ENCODE measurements around the gene SAMD4B.
"Not testable (repeated sequence)": the region's sequence is repeated elsewhere in the genome, so short reads cannot be mapped to it uniquely, and the experiment has no call there.

The SAMD4B gene

DNA sequence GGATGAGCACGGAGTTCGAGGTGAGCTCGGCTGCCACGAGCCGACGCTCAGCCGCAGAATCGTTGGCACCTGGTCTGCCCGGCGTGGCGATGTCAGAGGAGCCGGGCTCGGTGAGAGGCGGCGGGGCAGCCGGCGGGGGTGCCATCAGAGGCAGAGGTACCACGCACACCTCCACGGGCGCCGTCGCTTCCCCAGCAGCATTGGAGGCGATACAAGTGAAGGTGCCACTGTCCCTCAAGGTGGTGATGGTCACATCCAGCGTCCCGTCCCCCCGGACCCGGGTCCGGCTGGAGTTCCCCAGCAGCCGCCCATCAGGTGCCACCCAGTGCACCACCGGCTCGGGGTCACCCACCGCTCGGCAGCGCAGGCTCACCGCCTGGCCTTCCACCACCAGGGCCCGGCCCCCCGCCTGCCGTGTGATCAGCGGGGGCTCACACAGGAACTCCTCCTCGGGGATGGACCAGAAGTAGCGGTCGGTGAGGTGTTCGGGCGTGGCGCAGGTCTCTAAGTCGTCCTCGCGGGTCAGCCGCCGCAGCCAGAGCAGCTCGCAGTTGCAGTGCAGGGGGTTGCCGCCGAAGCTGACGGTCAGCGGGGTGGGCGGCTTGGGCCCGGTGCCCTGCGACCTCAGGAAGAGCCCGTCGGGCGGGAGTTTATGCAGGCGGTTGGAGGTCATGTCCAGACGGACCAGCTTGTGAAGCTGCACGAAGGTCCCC is 28.0 kb upstream of the SAMD4B start:
- no peak for DNase-seq

DNA sequence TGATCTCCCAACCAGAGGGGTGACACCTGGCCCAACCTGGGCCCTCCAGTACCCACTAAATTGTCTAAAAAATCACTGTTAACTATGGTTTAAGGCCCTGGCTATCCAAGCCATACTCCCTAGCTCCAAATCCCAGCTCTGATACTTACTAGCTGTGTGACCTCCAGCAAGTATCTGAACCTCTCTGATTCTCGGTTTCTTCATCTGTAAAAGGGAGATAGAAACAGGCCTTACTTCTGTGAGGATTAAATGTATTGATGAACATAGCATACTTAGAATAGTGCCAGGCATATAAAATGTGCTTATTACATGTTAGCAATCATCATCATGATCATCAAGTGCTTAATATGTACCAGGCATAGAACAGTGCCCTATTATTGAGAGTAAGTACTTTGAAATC is 26.3 kb upstream of the SAMD4B start:
- DNase-seq = no peak

DNA sequence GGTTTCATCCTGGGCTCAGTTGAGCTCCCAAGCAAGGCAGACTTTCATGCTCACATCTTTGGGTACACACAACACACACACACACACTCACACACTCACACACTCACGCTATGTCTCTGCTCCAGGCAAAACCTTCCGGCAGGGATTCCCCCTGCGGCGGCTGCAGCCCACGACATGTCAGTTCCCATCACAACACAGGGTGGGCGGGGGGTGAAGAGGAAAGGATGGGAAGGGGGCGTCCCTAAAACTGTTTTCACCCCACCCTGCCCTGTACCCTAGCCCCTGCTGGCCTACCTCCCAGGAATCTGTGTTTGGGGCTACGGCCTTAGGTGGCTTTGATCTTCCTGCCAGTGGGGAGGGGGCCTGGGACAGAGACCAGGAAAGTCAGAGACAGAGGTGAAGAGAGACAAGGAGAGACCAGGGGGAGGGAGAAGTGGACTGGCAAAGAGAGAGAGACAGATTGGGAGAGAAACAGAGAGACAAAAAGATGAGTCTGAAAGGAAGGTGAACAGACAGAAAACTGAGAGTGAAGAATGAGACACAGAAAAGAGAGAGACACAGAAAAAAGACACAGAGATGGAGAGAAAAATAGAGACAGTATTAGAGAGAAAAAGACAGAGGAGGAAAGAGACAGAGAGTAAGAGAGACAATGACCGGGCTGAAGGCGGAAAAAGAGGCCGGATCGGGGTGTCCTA is 25.4 kb upstream of the SAMD4B start:
- no peak for DNase-seq

DNA sequence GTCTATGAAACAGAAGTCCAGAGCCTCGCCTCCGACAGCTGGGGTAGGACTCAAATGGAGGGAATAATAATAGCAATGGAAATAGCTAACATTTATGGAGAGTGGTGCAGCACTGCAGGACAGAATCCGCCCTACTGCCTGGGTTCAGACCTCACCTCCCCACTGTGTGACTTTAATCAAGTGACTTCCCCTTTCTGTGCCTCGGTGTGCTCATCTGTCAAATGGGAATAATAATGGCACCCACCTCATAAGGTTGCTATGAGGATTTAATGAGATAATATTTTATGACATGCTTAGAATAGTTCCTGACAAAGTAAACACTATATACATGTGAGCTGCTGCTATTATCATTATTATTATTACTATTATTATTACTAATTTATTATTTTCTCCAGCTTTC is 24.7 kb upstream of the SAMD4B start:
- no peak for DNase-seq

DNA sequence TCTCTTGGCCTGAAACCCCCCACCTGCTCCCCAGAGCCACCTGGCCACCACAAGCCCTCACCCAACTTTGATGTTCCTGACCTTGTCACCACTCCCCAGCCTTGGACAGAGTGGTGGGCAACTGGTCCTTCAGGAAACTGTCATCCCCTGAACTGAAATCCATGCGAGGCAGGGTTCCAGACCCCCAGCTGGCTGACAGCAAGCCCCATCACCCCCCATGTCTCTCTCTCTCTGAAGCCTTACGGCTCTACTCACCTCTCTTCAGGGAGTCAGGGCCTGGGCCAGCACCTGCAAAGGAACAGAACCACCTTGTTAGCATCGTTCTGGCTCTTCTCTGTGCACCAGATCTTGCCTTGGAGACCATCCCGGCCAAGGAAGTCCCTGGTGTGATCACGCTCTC is 24.1 kb upstream of the SAMD4B start:
- no peak for DNase-seq

DNA sequence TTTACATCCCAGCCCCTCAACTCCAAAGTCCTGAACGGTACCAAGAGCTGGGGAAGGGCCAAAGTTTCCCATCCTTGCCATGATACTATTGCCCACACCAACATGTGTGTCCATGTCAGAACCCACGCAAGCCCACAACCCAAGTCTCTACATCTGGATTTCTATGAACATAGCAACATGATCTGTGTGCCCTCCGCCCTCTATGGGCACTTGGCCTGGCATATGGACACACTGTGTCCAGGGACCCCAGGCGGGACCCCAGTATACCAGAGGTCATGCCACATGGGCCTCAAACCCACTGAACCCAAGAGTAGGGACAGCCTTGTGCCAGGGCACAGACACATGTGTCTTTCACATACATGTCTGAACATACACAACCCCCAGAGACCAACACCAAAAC is 23.5 kb upstream of the SAMD4B start:
- DNase-seq = no peak

DNA sequence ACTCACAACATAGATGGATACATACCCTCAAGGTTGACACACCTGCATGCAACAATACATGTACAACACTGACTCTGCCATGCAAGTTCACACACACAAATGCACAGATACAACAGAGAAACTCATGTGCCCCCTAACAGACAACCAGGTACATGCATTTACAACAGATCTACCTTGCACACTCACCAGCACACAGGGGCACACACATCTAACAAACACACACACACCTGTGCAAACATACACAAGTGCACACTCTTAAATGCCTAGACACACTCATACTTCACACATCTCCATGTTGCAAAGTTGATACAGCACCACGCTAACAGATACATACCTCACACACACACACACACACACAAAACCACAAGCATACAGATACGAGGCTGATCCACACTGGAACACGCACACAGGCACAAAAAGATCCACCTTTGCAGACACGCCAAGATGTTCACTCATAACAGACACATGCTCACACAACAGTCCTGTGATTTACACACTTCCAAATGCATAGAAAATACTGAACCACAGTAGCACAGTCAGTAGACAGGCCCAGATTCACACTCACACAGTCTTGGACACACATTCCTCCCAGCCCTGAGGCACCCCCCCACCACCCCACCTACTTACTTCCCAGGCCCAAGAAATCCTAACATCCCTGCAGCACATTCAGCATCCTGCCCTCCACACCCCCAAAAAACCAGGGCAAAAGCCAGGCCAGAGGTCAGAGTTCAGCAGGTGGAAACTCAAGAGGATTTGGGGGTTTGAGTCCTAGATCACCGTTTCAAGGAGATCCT is 22.9 kb upstream of the SAMD4B start:
- DNase-seq = no peak

DNA sequence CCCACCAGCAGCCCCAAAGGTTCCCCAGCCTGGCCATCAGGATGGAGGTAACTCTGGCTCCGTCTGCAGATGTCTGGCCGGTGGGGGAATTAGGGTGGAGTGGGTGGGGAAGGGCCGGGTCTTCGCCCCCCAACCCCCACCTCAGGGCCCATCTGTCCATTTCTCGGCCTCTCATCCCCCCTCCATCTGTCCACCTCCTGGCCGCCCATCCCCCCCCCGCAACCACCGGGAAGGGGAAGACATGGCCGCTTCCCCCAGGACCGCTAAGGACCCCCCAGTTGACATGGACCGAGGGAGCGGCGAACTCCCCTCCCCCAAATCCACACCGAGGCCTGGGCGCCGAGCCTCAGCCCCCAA is 22.4 kb upstream of the SAMD4B start:
- DNase-seq = no peak

DNA sequence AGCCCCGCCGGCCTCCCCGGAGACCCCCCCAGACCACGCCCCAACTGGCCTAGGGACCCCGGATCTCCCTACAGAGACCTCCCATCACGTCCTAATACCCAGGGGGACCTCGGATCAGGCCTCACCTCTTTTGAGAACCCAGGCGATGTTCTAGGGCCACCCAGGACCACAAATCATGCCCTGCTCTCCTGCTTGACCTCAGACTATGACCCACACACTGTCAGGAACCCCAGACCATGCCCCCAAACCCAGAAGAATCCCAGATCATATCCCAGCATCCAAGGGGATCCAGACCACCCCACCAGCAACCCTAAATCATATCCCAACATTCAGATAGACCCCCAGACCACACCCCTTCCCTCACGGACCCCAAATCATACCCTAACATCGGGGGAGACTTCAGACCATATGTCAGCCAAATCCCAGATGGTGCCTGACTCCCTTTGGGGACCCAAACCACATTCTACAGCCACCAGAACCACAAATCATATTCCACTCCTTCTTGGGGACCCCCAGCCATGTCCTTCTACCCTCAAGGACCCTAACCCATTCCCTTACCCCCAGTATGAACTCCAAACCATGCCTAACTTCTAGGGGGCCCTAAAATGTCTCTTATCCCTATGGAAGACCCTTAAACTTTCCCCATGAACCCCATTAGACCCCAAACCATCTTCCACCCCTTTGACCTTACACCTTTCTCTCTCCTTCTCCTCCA is 20.9 kb upstream of the SAMD4B start:
- DNase-seq = no peak

DNA sequence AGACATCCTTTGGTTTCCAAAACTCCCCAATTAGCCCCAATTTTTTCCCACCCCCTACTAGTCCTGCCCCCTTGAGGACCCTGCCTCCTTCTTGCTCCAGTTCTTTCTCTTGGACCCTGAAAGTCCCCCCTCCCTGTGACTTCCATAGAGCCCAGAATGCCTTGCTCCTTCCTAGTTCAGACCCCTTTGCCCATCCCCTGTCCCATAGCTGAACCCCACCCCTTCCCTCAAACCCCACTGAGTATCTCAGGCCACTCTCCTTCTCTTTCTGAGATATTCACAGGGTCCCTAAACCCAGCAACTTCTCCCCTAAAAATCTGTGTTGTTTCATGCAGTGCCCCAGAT is 20.4 kb upstream of the SAMD4B start:
- no peak for DNase-seq

DNA sequence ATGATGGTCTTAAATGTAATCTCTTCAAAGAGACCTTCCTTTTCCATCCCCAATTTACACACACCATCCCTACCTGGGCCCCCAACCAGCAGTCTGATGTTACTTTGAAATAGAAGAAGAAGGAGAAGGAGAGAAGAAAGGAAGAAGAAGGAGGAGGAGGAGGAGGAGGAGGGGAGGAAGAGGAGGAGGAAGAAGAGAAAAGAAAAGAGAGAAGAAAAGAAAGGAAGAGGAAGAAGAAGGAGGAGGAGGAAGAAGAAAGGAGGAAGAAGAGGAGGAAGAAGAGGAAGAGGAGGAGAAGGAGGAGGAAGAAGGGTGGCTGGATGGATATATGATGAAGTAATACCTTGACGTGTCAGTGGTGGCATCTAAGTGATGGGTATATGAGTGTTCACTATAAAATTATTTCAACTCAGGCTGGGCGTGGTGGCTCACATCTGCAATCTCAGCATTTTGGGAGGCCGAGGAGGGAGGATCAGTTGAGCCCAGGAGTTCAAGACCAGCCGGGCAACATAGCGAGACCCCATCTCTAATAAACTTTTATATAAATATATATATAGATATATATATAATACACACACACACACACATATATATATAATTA is 17.9 kb upstream of the SAMD4B start:
- DNase-seq = no peak

DNA sequence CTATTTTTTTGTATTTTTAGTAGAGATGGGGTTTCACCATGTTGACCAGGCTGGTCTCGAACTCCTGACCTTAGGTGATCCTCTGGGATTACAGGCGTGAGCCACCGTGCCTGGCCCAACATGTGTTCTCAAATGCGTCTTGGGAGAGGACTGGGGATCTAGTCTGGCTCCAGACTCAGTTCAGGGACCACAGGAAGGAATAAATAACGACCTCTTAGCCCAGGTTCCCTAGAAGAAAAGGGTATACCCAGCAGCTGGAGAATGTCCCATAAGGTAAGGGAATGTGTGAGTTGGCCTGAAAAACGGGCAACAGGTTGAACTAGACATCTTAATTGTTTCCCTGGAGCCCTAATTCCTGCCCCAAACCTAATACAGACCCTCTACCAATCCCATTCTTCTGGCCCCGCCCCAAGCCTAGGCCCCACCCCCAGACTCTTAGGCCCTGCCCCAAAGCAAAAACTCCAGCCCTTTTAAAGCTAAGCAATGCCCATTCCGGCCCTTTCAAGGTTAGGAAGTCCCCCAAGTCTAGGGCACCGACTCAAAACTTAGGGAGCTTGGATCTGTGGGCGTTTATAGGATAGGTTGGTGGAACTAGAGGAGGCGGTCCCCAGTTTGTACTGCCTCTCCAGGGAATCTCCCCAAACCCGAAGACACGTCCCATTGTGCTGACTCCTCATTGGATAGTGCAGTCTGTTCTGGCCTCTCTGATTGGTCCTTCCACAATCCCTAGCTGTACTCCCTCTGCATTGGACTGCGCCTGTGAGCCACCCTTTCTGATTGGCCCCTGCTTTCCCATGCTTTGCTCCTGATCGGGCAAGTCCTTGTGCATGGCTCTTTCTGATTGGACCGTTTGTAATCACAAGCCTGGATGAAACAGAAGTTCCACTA is 16.2 kb upstream of the SAMD4B start:
- peak; percentile 8 for DNase-seq

DNA sequence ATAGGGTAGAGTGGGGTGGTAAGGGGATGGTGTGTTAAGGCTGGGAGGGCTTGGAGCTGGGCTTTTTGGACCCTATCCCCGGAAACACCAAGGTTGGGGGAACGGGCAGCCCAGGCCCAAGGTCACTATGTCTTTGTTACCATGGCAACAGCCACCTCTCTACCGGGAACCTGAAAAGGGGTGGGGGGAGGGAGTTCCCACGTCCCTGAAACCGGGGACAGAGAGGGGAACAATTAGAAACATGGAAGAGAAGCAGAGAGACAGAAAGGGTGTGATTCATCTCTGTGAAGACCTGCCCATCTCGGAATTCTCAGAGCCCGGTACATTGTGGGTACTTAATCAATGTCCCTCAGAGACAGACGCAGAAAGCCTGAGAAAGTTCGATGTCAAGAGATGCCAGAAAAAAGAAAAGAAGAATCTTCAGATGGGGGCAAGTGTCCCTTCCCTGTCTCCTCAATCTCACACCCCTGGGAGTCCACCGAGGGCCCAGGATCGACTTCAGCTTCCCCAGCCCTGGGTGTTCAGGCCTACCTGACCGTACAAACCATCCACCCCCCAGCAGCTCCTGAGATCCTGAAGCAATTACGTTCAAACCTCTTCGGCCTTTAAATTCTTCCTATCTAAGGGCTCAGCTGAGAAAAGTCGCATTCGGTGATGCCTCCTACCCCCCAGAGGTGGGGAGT is 14.7 kb upstream of the SAMD4B start:
- no peak for DNase-seq

DNA sequence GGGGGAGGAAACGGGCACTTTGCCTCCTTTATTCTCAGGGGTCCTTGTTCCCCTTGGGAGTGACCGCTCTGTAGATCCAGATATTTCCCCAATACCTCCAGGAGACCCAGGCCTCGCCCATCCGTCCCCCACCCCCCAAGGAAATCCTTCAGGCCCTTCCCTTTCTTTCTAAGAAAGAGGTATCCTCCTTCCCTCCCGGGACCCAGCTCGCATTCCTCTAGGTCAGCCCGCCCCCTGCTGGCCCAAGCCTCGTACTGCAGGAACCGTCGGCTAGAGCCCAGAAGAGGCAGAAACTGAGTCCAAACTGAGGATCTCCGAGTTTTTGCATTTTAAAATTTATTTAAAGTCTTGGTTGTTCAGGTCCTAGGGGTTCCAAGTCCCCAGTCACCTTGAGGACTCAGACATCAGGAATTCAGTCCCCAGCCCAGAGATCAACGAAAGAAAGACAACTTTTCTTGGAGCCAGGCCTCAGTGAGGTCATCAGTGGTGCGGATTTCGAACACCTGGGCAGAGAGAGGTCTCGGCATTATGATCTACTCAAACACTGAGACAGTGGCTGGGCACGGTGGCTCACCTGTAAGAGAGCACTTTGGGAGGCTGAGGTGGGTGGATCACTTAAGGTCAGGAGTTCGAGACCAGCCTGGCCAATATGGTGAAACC is 14.0 kb upstream of the SAMD4B start:
- DNase-seq = peak; percentile 89

DNA sequence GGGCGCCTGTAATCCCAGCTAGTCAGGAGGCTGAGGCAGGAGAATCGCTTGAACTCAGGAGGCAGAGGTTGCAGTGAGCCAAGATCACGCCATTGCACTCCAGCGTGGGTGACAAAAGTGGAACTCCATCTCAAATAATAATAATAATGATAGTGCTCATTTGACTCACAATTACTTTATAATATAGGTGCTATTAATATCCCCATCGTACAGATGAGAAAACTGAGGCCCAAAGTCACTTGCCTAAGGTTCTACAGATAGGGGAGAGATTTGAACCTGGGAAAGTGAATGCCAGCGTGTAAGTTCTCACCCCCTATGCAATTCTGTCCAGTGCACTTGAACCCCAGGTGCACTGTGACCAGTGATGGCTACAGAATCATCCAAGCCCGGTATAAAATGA is 12.3 kb upstream of the SAMD4B start:
- DNase-seq = no peak

DNA sequence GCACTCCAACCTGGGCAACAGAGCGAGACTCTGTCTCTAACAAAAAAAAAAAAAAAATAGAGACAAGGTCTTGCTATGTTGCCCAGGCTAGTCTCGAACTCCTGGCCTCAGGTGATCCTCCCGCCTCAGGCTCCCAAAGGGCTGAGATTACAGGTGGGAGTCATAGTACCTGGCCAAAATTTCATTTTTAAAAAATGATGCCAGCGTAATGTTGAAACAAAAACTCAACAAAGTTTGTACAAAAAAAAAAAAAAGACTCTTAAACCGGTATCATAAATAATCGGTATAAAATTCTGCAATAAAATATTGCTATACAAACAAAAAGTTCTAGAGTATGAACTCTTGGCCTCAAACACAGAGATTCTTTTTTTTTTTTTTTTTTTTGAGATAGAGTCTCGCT is 9.9 kb upstream of the SAMD4B start:
- DNase-seq = no peak

DNA sequence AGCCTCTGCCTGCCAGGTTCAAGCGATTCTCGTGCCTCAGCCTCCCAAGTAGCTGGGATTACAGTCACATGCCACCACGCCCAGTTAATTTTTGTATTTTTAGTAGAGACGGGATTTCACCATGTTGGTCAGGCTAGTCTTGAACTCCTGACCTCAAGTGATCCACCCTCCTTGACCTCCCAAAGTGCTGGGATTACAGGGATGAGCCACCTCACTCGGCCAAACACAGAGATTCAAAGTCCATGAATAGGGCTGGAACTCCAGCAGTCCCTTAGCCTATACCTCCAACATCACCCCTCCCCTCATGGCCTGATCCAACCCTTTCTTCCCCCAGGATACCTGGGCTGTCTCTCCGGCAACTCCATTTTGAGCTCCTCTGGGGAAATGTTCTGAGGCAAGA is 9.5 kb upstream of the SAMD4B start:
- DNase-seq = not testable (repeated sequence)

DNA sequence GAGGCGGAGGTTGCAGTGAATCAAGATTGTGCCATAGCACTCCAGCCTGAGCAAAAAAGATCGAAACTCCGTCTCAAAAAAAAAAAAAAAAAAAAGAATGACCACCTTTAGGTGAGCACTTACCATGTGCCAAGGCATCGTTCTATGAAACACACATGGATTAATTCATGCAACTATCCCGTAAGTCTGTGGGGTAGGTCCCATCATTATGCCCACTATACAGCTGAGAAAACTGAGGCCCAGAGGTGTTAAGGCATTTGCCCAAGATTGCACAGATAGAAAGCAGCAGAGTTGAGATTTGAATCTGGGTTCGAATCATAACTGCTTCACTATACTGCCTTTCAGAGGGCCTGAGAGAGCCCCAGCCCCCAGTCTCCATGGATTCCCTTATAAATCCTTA is 8.7 kb upstream of the SAMD4B start:
- no peak for DNase-seq

DNA sequence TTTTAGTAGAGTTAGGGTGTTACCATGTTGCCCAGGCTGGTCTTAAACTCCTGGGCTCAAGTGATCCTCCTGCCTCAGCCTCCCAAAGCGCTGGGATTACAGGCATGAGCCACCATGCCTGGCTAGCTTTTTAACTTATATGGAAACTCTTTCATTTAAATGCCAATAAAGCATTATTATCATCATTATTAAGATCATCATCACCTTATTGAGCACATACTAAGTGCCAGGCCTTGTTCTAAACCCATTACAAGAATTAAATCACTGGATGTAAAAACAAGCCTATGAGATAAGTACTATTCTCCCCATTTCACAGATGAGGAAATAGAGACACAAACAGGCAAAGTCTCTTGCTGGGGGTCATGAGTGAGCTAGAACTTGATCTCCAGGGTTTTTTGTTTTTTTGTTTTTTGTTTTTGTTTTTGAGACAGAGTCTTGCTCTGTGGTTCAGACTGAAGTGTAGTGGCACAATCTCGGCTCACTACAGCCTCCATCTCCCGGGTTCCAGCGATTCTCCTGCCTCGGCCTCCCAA is 7.7 kb upstream of the SAMD4B start:
- no peak for DNase-seq

DNA sequence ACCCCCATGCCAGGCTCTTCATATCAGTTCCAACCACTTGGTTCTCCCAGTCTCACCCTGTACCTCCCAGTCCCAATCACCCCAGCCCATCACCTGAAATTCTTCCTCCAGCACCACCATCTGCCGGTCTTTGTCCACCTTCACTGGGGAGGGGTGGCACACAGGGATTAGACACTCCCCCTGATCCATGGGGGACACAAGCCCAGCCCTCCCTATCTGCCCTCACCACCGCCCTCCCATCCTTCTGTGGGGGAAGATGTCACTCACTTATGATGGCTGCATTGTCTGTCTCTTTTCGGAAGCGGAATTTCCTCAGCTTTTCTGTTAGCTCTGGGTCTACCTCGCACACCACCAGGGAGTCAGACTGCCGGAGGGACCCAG is 7.1 kb upstream of the SAMD4B start:
- peak; percentile 31 for DNase-seq

DNA sequence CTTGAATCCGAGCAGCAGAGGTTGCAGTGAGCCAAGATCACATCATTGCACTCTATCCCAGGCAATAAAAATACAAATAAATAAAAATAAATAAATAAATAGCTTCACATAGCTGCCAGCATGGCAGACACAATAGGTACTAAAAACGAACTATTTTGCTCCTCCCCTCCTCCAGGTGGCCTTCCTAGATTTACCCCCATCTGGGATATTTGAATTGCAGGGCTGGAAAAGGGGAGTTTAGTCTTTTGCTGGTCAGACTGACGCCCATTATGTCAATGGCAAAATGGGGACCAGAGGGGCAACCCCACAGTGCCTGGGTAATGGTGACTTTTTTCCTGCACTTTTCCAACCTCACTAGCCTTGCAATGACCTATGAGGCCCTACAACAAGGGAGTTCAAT is 5.7 kb upstream of the SAMD4B start:
- DNase-seq = no peak

Data from stimulated activated CD4-positive, alpha-beta T cell treated with anti-CD3 and anti-CD28 coated beads, Interleukin-4, amount 100 ng/mL, for 24 hours (primary cell).